HCT116 (cell line): ENCODE data around the gene AGPAT3. TPM values are rescaled to one million over a fixed set of nuclear protein-coding genes. Genes with fewer than 3 reads are reported as not detected.

ENCODE experiments used
- ATAC-seq: fragments of 200-7000 bp; cut with Tn5 transposase; 2 replicates; pipeline ENCODE4 v1.9.1; 2020; ENCODE audit warnings: mild to moderate bottlenecking, moderate library complexity
- BruUV-seq: library from RNA; stranded (reverse); fragments of 400-500 nt; replicated peaks from 2 replicates; lab custom pipeline; 2021; lab: Mats Ljungman, UMichigan
- CTCF ChIA-PET: fragments of 300-600 bp; sonication (Branson Sonifier 250); formaldehyde crosslinking; loops from one replicate; lab custom pipeline; 2021; ENCODE audit warnings: antibody characterized with exemption; lab: Charles Lee
- POLR2A ChIA-PET: fragments of 300-600, 350-600 bp; sonication (Branson Sonifier 250); formaldehyde crosslinking; loops from one replicate; lab custom pipeline; 2021; ENCODE audit warnings: antibody characterized with exemption; lab: Charles Lee
- RAD21 ChIA-PET, 2 experiments: fragments of 300-600 bp; sonication (Branson Sonifier 250); formaldehyde crosslinking; loops; one replicate each; lab custom pipeline; 2023; ENCODE audit warnings: low total read pairs in 2 of 2; ENCODE audit not compliant: uncharacterized antibody in 2 of 2, unreplicated experiment in 2 of 2, low non-redundant PET in 1 of 2; lab: Charles Lee
- DNase-seq: peaks from one replicate; pipeline ENCODE4 v3.0.0-alpha.2; 2010; ENCODE audit warnings: low read depth, low spot score
- H2AFZ ChIP-seq: fragments of 200-600 bp; shearing (Covaris generic), sonication (generic); 2 replicates; pipeline ENCODE4 v1.6.1; 2017; ENCODE audit warnings: low read depth, mixed run types, mixed read lengths, antibody characterized with exemption, low read length; ENCODE audit not compliant: poor library complexity, severe bottlenecking
- H3K27ac ChIP-seq: 2 replicates; pipeline ENCODE4 v1.5.1; 2012; ENCODE audit warnings: low read depth, low read length
- H3K27me3 ChIP-seq: fragments of 200-600 bp; sonication (generic); 2 replicates; pipeline ENCODE4 v1.6.1; 2016; ENCODE audit warnings: mixed run types, low read length, mixed read lengths; ENCODE audit not compliant: insufficient read depth
- H3K36me3 ChIP-seq, 2 experiments: fragments of 200-500 bp in 1 of 2; fragments of 200-600 bp in 1 of 2; sonication (Bioruptor generic) in 1 of 2; sonication (generic) in 1 of 2; 2 replicates each; pipeline versions ENCODE4 v1.5.1 to v1.6.1; 2014 to 2016; ENCODE audit warnings: low read length in 2 of 2, inconsistent platforms in 1 of 2, mixed read lengths in 1 of 2, mixed run types in 1 of 2; ENCODE audit not compliant: insufficient read depth in 2 of 2, control insufficient read depth in 1 of 2
- H3K4me1 ChIP-seq, 2 experiments: fragments of 200-600 bp in 1 of 2; sonication (generic) in 1 of 2; 2 replicates each; pipeline versions ENCODE4 v1.5.1 to v1.6.1; 2012 to 2017; ENCODE audit warnings: low read length in 2 of 2, inconsistent platforms in 1 of 2, mild to moderate bottlenecking in 1 of 2, mixed read lengths in 1 of 2, mixed run types in 1 of 2, moderate library complexity in 1 of 2; ENCODE audit not compliant: insufficient read depth in 2 of 2, control insufficient read depth in 1 of 2
- H3K4me2 ChIP-seq: fragments of 200-600 bp; sonication (generic); 2 replicates; pipeline ENCODE4 v1.6.1; 2017; ENCODE audit warnings: mixed run types, low read length, mixed read lengths
- H3K4me3 ChIP-seq, 2 experiments: fragments of 200-600 bp in 1 of 2; sonication (generic) in 1 of 2; replicated peaks in 1 of 2; 2 replicates each; pipeline ENCODE4 v1.5.1; 2011 to 2016; ENCODE audit warnings: low read length in 2 of 2, control low read depth in 1 of 2, low read depth in 1 of 2, mild to moderate bottlenecking in 1 of 2, mixed read lengths in 1 of 2, mixed run types in 1 of 2
- H3K79me2 ChIP-seq: fragments of 200-600 bp; sonication (generic); 2 replicates; pipeline ENCODE4 v1.6.1; 2017; ENCODE audit warnings: mild to moderate bottlenecking, mixed run types, low read length, moderate library complexity, mixed read lengths; ENCODE audit not compliant: insufficient read depth
- H3K9ac ChIP-seq: fragments of 200-600 bp; sonication (generic); 2 replicates; pipeline ENCODE4 v1.6.1; 2016; ENCODE audit warnings: low read length, mixed read lengths
- H3K9me2 ChIP-seq: fragments of 200-600 bp; sonication (generic), shearing (Covaris generic); 2 replicates; pipeline ENCODE4 v1.6.1; 2017; ENCODE audit warnings: mixed run types, mild to moderate bottlenecking, moderate library complexity; ENCODE audit not compliant: insufficient read depth
- H3K9me3 ChIP-seq, 2 experiments: fragments of 200-500 bp in 1 of 2; fragments of 200-600 bp in 1 of 2; sonication (Bioruptor generic) in 1 of 2; sonication (generic) in 1 of 2; 2 replicates each; pipeline ENCODE4 v1.6.1; 2014 to 2017; ENCODE audit warnings: low read length in 2 of 2, mixed read lengths in 2 of 2, inconsistent platforms in 1 of 2, low read depth in 1 of 2, mild to moderate bottlenecking in 1 of 2, mixed run types in 1 of 2, moderate library complexity in 1 of 2; ENCODE audit not compliant: control insufficient read depth in 1 of 2, insufficient read depth in 1 of 2
- H4K20me1 ChIP-seq: fragments of 200-600 bp; sonication (generic), shearing (Covaris generic); 2 replicates; pipeline ENCODE4 v1.6.1; 2017; ENCODE audit warnings: mixed run types, mild to moderate bottlenecking, moderate library complexity; ENCODE audit not compliant: insufficient read depth
- ELF1 ChIP-seq: IDR thresholded peaks from 2 replicates; pipeline ENCODE4 v1.6.1; 2012; ENCODE audit warnings: low read depth, borderline replicate concordance
- EZH2 ChIP-seq: fragments of 200-600 bp; sonication (generic); IDR thresholded peaks from 2 replicates; pipeline ENCODE4 v1.6.1; 2017; ENCODE audit warnings: antibody characterized with exemption, mixed run types
- POLR2A ChIP-seq: IDR thresholded peaks from 2 replicates; pipeline ENCODE4 v1.7.0; 2011; ENCODE audit warnings: borderline replicate concordance; ENCODE audit not compliant: insufficient read depth, insufficient read length; ENCODE audit errors: extremely low read depth
- RAD21 ChIP-seq: IDR thresholded peaks from 2 replicates; pipeline ENCODE4 v1.6.1; 2012; ENCODE audit warnings: low read depth, mild to moderate bottlenecking
- SRF ChIP-seq: IDR thresholded peaks from 2 replicates; pipeline ENCODE4 v1.6.1; 2012; ENCODE audit warnings: low read depth
- TCF7L2 ChIP-seq: IDR thresholded peaks from 2 replicates; pipeline ENCODE4 v1.7.0; 2011; ENCODE audit warnings: borderline replicate concordance, inconsistent platforms; ENCODE audit not compliant: insufficient read depth, insufficient read length; ENCODE audit errors: extremely low read depth
- YY1 ChIP-seq: IDR thresholded peaks from 2 replicates; pipeline ENCODE4 v1.6.1; 2011; ENCODE audit warnings: low read length, low read depth, moderate library complexity, mild to moderate bottlenecking; ENCODE audit not compliant: insufficient replicate concordance; ENCODE audit errors: extremely low read depth
- ZNF274 ChIP-seq: fragments of 200-500 bp; sonication (Bioruptor generic); IDR thresholded peaks from 2 replicates; pipeline ENCODE4 v1.6.1; 2014; ENCODE audit warnings: mild to moderate bottlenecking, low read depth, low read length, inconsistent platforms
- intact Hi-C: fragments of 100-400 bp; cut with micrococcal nuclease; formaldehyde crosslinking; loops from 2 replicates; pipeline ENCODE4 v1.10.0; 2022
- total RNA-seq: library from RNA; stranded (reverse); gene quantifications from one replicate; pipeline ENCODE4 v1.2.1, GENCODE V29; 2021; ENCODE audit not compliant: unreplicated experiment
- TF ChIP-seq, protein P1 (sequence below): IDR thresholded peaks from 2 replicates; pipeline ENCODE4 v1.6.1; 2011; ENCODE audit warnings: mild to moderate bottlenecking, low read length, moderate library complexity; ENCODE audit not compliant: insufficient replicate concordance; ENCODE audit errors: extremely low read depth
- TF ChIP-seq, protein P2 (sequence below): IDR thresholded peaks from 2 replicates; pipeline ENCODE4 v1.6.1; 2012

Gene AGPAT3
- total RNA-seq, 1 experiment from 2014 or later: 54.1 TPM

DNA sequence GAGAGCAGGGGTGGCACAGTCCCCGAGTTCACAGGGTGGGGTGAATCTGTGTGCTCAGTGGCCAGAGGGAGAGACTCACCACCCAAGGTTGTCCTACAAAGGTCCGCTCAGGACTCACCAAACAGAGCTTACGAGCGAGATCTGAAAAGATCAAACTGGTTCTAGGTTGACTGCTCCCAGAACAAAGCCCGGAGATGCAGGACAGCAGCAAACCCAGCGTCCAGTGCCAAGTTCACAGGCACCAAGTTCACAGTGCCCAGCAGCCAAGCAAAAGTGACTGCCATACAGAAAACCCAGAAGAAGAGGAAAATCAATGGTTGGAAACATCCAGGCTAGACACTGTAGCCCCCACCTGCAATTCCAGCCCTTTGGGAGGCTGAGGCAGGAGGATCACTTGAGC is 35.7 kb downstream of the AGPAT3 start:
- Histone ChIP-seq H4K20me1 (no peaks in the 10 kb centered on the region), H3K27ac (no peak overlapping the region), H3K4me3 (no peak overlapping the region)
- no TSS peak for BruUV-seq
- TF ChIP-seq POLR2A (no peak), ELF1 (no peak), TCF7L2 (no peak), EZH2 (no peak), ZNF274 (no peak), RAD21 (no peak), SRF (no peak), YY1 (no peak)
- TF ChIP-seq, protein P1, sequence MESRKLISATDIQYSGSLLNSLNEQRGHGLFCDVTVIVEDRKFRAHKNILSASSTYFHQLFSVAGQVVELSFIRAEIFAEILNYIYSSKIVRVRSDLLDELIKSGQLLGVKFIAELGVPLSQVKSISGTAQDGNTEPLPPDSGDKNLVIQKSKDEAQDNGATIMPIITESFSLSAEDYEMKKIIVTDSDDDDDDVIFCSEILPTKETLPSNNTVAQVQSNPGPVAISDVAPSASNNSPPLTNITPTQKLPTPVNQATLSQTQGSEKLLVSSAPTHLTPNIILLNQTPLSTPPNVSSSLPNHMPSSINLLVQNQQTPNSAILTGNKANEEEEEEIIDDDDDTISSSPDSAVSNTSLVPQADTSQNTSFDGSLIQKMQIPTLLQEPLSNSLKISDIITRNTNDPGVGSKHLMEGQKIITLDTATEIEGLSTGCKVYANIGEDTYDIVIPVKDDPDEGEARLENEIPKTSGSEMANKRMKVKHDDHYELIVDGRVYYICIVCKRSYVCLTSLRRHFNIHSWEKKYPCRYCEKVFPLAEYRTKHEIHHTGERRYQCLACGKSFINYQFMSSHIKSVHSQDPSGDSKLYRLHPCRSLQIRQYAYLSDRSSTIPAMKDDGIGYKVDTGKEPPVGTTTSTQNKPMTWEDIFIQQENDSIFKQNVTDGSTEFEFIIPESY: no peak
- TF ChIP-seq, protein P2, sequence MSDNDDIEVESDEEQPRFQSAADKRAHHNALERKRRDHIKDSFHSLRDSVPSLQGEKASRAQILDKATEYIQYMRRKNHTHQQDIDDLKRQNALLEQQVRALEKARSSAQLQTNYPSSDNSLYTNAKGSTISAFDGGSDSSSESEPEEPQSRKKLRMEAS: no peak
- TF ChIP-seq, all 23 proteins: peak for 0
- Histone ChIP-seq H3K9me3 (no peaks in the 10 kb centered on the region), H3K36me3 (no peaks in the 10 kb centered on the region), H3K27me3 (no peaks in the 10 kb centered on the region), H2AFZ (no peak overlapping the region), H3K9ac (no peak overlapping the region), H3K9me2 (no peaks in the 10 kb centered on the region), H3K4me1 (no peaks in the 10 kb centered on the region), H3K4me2 (no peak overlapping the region), H3K79me2 (peaks cover 6% of the 10 kb centered on the region; the same call in 1 of the 2 replicates)
- no peak for DNase-seq
- ChIA-PET RAD21 (interaction anchor here in 1 of 2 experiments (0.5 kb wide), 1 partner anchor 17 kb away, joined by 4 read pairs; no protein-coding TSS in a partner anchor), POLR2A (no interaction called here), CTCF (no interaction called here)
- intact Hi-C loops: no loop called here
- no peak for ATAC-seq
